Activated gamma-delta T cell treated with Interleukin-2 at 50 U/mL for 16 hours (primary cell): ENCODE results near the gene ZBTB48.
"Not testable (repeated sequence)": the region's sequence is repeated elsewhere in the genome, so short reads cannot be mapped to it uniquely, and the experiment has no call there.

Source experiments
- DNase-seq: peaks from one replicate; pipeline ENCODE4 v3.0.0-alpha.2; 2020

The ZBTB48 gene

DNA sequence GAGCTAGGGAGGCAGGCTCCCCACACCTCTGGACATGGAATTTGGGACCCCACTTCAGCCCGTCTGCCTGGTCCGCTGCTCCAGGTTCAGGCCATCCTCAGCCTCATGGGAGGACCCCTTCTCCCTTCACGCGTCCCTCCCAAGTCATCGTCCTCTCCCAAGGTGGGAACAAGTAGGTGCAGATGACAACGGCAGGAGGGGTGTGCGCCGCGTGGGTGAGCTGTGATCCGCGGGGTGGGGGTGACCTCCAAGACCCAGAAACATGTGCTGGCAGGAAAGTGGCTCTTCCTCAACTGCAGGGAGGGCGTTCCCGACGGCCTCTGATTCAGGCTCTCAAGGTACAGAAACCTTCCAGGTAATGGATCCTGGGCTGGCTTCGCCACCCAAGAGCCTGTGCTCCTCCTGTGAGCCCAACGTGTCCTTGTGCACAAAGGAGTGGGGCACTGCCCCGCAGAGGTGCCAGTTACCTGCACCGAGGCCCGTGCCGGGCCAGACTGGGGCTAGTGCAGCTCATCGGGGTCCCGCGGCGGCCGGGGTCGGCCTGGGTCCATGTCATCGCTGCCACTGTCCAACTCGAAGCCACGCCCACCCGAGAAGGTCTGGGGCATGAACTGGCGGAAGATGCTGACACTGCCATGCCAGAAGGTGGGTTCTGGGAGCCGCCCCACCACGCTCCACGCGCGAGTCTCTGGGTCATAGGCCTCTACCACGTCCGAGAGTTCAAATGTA is 13.2 kb downstream of the ZBTB48 start:
- no peak for DNase-seq

DNA sequence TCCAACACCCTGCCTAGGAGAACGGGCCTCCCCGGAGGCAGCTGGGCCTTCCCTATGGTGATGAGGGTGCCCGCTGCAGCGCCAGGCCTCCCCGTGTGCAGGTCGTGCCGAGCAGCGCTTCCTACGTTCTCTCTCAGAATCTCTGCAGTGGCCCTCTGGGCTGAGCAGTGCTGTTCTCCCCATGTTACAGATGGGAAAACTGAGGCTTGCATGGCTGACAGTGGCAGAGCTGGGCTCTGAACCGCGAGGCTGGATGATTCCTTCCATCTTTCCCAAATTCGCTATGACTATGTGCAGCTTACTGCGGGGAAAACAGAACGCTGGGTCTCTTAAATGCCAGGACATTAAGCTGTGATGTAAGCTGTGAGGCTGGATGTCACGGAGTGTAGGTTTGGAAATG is 14.0 kb downstream of the ZBTB48 start:
- no peak for DNase-seq

DNA sequence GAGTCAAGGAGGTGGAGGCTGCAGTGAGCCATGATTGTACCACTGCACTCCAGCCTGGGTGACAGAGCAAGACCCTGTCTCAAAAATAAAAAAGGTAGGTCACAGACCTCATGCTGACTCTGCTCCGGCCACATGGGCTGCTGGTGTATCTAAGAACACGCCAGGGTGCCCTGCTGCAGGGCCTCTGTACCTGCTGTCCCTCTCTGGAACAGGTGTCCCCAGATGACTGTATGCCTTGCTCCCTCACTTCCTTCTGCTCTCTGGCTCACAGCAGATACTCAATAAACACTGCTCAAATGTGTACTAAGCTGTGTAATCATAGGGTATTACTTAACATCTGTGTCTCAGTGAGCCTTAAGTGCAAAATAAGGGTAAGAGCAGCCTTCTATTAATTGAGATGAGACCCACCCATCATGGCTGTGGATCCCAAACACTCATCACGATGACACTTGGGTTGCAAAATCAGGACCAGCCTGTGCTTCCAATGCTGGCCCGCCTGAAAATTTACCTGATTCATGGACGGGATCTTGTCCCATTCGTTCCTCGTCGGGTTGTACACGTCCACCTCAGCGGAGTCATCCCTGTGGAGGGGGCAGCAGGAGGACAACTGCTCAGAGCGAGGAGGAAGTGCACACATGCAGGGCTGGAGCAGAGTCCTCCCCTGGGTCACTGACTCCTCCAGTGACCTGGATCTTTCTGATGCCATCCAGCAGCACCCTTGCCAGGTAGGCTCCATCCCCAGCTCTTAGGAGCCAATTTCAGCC is 15.4 kb downstream of the ZBTB48 start:
- no peak for DNase-seq

DNA sequence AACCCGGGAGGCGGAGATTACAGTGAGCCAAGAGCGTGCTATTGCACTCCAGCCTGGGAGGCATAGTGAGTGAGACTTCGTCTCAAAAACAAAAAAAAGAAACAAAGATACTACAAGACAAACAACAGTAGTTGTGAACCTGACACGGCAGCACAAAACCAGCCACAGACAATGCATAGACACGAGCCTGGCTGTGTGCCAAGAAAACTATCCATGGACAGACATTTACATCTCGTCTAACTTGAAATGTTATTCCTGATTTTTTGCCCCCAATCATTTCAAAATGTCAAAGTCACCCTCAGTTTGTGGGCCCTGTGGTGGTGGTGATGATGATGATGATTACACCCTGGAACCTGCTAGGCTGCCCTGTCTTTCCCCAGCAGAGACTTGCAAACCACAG is 16.6 kb downstream of the ZBTB48 start:
- DNase-seq, result no peak

DNA sequence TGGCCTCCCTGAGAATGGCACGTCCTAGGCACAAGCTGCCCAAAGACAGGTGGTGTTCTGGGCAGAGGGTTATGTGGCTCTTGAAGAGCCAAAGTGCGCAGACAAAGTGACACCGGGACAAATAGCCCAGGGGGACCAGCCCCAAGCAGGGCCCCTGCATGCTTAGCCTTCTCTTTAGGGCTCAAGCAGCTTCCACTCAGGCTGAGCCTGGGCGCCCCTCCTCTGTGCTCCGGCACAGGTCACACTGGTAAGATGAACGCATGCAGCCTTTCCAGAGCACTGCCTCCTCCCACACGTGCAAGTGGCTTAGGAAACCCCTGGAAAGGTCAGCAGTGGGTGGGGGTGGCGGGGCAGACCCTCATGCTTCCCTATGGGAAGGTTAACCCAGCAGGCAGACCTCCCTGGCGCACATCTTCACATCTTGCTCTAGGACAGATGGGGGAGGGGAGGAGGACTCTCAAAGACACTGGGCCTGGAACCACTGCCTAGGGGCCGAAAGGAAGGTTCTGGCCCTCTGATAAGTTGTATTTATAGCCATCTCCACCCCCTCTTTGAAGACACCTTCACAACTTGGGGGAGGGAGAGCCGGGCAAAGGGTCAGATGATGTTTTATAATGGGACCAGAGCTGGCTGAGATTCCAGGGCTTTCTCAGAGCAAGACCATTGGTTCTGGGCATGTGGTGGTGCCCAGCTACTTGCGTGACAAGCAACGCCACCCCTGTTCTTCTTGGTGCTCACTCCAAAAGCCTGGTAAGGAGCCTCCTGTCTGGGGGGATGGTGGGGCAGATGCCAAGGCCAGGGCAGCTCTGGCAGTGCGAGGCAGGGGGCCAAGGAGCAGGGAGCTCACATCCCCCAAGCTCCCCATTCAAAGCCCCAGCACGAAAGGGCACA is 17.3 kb downstream of the ZBTB48 start:
- DNase-seq, result no peak

DNA sequence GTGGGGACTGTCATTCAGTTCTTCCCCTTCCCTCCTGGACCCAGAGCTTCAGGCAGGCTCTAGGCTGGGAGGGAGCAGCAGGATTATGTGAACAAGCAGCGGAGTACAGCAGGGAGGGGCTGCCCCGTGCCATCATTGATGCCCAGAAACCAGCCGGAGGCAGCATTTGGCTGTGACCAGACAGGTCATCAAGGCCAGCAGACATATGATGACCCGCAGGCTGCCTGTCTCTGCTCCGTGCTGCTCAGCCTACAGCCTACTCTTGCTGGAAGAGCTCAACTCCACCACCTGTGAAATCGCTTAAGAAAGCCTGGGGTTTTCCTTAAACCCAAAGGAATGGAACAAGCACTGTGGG is 18.0 kb downstream of the ZBTB48 start:
- DNase-seq, result no peak

DNA sequence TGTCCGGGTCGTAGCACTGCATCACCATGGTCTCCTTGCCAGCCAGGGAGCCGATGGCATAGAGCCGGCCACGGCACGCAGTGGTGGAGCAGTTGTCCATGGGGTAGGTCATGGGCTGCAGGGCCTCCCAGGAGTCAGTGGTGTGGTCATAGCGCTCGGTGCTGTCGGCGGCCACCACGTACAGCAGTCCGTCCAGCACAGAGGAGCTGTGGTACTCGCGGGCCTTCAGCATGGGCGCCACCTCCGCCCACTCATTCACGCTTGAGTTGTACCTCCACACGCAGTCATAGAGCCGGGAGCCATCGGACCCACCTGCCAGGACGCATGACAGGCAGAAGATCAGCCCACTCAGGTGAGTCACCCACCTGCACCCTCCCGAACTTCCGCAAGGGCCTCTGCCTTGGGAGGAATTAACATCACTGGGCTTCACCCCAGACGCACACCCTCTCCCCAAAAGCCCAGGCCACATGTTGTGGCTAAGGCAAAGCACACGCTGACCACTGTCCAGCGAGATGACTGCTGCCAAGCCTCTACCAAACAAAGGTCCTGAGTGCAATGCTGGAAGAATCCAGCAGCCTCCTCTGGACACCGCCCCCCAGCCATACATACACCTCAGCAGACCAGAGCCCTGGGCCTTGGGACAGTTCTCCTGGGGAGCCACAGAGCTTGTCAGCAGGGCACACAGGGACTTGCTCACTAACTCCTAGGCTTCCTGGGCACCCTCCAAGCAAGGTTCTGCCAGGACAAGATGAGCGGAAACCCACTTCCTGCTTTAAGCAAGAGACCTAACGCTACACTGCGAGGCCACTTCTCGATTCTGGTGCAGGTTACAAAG is 19.6 kb downstream of the ZBTB48 start:
- peak; percentile 50 for DNase-seq

DNA sequence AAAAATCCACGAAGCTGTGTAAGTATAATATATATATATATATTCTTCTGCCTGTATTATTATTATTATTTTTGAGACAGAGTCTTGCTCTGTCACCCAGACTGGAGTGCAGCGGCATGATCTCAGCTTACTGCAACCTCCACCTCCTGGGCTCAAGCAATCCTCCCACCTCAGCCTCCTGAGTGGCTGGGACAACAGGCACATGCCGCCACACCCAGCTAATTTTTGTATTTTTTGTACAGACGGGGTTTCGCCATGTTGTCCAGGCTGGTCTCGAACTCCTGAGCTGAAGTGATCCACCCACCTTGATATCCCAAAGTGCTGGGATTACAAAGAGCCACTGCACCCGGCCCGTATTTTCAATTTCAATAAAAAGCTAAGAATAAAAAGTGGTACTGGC is 20.2 kb downstream of the ZBTB48 start:
- not testable (repeated sequence) for DNase-seq

DNA sequence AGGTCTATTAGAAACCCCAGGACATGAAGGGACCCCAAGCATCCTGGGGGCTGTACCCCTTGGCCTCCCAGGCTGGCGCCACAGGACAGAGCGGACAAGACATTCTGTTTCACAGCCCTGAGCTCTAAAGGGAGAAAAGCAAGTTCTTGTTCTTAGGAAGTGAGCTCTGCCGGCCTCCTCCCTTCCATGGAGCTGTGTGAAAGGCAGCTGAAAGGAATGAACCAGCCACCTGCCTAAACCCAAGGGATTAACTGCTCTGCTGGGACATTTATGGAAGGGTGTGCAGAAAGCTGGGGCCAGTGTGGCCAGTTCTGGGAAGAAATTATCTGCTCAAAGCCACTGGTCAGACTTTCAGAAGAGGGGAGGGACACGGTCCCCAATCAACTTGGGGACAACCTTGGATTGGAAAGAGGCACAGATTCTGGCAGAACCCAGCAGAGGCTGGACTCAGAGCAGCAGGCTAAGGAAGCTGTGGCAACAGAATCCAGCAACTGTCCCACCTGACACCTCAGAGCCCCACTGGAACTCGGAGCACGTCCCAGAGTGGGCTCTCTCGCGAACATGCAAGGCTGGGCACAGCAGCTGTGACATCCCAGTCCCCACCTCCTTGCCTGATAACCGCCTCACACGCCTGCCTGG is 20.7 kb downstream of the ZBTB48 start:
- DNase-seq, result no peak

DNA sequence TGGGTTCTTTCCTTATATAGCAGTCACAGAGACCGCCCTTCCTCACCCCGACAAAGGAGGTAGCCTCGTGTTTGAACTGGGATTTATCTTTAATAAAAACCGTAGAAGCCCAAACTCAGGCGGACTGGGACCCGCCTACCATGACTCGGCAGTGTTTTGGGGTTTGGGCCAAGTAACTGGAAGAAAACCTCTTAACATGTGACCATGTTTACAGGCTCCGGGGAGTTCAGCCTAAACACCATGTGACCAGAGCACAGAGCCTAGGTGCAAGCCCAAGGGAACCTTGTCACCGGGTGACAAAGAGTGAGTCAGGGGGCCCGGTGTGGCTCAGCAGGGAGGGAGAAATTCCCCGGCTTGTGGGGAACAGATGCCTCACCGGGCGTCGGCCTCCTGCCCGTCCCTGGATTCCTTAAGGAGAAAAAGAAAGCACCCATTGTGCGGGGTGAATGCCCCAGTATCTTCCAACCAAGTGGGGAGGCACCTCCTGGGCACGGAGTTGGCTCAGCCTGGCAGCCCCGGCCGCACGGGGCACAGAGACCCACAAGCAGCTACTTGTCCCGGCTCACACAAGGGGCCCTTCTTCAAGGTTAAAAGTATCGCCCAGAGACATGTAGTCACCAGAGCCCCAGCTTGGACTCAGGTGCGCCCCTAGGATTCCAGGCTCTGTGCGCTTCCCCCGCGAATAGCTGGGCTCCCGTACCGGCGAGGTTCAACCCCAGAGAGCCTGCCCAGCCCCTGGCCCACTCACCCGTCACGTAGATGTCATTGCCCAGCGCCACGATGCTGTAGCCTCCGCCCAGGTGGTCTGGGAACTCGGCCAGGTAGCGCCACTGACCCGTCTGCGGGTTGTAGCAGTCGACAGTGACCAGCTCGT is 21.5 kb downstream of the ZBTB48 start:
- peak; percentile 68 for DNase-seq

DNA sequence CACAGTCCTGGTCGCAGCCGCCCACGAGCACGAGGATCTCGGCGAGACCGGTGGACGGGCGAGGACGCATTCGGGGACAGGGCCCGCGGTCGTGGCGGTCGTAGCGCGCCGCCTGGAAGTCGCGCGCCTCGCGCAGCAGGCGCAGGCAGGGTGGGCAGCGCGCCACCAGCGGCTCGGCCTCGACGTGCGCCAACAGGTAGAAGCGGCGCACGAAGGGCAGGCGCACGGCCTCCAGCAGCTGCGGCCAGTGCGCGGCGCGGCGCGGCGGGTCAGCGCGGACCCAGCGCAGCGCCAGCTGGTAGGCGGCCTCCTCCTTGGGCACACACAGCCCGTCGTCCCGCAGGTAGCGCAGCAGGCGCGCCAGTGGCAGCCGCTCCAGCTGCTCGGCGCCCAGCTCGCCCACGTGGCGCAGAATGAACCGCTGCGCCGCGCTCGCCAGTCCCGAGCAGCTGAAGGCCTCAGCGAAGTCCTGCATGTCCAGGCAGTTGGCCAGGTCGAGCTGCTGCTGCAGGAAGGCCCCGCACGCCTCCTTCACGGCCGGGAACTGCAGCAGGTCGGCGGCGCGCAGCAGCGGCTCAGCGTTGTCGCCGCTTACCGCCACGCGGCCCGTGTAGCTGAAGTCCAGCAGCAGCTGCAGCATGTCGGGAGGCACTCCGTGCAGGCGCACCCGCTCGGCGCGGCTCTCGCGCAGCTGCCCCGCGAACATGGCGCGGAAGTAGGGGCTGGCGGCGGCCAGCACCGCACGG is 22.3 kb downstream of the ZBTB48 start:
- no peak for DNase-seq

DNA sequence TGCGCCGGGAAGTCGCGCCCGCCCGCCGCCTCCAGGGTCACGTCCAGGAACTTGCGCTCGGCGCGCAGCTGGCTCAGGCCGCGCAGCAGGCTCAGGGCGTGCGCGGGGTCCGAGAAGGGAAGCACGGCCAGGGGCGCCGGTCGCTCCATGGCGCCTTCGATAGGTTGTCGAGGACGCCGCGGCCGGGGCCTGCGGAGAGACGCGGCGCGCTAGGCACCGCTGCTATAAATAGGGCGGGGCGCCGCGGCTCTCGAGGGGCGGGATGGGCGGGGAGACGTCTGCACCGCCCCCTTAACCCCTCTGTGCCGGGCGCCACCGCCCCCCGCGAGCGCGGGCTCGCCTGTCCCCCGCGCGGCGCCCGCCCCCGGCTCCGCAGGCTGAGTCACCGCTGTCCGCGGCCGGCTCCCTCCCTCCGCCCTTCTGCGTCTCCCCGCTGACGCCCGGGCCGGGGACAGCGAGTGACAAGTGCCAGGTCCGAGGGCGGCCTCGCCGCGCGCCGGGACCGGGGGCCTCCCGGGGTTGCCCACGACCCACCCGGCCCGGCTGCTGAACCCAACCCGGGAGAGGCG is 23.0 kb downstream of the ZBTB48 start, which contains the start of gene KLHL21:
KLHL21 (minus strand) TSS at position 201 of the 569 bp plus-strand sequence; CDS start at position 149, 52 bp downstream.
- peak; percentile 85 for DNase-seq

DNA sequence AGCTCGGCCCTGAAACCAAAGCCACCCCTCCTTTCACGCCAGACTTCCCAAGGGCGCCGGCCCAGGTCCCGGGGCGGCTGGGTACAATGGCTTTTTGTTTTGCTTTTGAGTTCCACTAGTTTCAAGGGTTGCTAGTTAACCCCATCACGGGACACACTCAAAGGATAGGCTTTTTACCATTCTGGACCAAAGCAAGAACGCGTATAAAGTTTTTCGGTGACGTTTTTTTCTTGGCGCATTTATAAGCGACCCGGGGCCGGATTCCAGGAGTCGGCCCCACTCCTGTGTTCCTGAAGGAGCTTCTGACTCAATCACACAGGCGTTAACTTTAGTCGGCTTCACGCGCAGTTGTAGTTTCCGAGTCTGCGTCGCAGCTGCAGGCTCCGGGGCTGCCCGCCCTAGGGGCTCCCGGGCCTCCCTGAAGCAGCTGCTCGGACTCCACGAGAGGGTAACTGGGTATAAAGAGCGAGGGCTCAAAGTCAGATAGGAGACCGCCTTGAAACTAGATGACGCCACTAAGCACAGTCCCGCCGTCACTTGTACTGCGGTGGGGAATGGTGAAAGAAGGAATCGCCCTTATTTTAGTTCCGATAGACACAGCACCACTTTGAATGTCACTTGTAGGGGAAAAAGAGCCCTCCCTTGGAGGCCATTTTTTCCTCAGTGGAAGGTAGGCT is 23.6 kb downstream of the ZBTB48 start:
- peak; percentile 44 for DNase-seq

DNA sequence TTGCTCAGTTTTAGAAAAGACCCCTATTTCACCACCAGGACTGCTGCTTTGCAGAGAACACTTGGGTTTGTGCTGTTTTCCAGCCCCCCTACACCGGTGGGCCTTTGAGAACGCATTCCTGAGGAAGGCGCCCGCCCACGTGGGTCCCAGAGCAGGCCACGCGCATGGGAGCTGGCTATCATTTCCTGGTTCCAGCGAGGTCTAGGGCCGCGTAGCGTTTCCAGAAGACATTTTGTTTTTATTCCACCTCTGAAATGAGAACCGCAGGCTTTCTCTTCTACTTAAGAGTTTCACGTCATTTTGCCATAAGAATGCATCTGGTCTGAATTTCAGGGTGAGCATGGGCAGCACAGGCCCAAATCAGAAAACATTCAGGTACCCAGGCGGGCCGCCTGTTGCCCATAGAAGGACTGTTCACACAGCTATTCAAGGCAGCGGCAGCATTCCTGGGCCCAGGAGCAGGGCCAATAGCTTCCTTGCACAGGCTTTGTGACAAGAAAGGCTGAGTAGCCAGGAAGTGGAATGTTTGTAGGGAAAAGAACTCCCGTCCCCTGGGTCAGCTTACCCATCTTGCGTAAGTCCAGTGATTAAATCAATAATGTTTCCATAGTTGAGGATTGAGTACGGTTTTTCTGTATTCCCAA is 24.2 kb downstream of the ZBTB48 start:
- no peak for DNase-seq

DNA sequence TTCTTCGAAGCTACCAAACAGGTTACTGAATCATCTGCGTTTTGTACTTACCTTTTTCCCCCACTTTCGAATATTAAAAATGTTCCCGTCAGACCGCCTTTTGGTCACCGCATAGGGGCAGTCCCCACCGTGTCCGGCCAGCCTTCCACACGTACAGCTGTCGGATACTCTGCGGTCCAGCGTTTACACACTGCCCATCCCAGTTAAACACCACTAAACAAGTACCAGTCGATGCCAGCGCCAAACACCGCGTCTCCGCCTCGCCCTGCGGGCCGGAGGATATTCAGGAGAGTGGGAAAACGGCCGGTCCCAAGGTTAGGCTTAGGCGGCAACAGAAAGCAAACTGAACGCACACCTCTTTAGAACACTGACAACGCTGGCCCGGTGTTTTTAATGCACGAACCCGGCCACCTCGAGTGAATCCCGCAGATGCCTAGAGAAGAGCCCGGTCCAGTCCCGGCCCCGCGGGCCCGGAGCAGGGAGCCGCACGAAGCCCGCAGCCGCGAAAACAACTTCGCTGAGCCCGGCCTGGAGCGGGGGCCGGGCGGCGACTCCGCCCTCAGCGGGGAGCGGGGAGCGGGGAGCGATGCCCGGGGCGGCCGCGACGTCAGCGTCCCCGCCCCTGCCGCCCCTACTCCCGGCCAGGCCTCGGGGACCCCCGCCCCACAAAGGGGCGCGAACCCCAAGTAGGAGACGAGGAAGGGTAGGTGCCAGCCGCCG is 33.0 kb downstream of the ZBTB48 start:
- DNase-seq, result no peak

DNA sequence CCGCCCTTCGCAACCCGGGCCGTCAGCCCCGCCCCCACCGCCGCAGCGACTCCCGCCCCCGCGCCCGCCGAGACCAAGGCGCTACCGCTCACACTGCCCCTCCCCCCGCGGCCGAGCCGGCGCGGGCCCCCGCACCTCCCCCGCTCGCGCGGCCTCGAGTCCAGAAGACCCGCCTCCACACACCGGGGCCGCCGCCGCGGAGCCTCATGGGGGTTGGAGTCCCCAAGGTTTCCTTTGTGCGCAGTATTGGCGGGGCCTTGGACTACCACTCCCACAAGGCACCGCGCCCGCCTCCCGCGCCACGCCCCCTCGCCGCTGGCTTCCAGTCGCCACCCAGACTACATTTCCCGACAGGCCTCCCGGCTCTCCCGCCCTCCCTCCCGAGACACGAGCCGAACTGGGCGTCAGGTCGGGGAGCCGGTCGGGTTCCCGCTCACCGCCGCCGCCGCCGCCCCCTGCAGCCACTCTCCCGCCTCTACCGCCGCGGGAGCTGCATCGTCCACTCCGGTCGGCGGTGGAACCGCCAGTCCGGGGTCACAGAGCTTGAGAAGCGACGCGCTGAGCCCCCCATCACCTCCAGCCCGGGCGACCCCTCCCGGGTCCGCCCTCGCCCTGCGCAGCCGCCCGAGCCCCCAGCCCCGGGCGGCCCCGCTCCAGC is 33.7 kb downstream of the ZBTB48 start, which contains the start of gene PHF13:
PHF13 (plus strand) TSS at position 371 of the 658 bp plus-strand sequence. CDS start 336 bp downstream, outside the sequence.
- peak; percentile 99 for DNase-seq
